Heart right ventricle (tissue), 16 donors: Measurements from ENCODE around the gene PREPL. TPM values are rescaled to one million over a fixed set of nuclear protein-coding genes. Genes with fewer than 3 reads are reported as not detected.
A peak's percentile ranks its signal among the peaks of the same experiment; 100 is the strongest.

Experiments used
- ATAC-seq, 8 donors: fragments of 200-7000 bp; cut with Tn5 transposase; one replicate each; pipeline ENCODE4 v1.9.1; 2020; ENCODE audit warnings: mild to moderate bottlenecking in 8 of 8, moderate library complexity in 8 of 8, moderate number of reproducible peaks in 1 of 8
- DNase-seq, 2 donors: peaks; one replicate each; pipeline ENCODE4 v3.0.0-alpha.2; 2020
- H3K27ac ChIP-seq, 10 donors: fragments of 200-600 bp; sonication (generic) in 2 of 10; one replicate each; pipeline versions ENCODE4 v1.5.0 to v1.8.0; 2020 to 2022; ENCODE audit warnings: mild to moderate bottlenecking in 3 of 10
- H3K27me3 ChIP-seq, 7 donors: fragments of 200-600 bp; one replicate each; pipeline ENCODE4 v1.8.0; 2021 to 2022; ENCODE audit warnings: mild to moderate bottlenecking in 2 of 7
- H3K36me3 ChIP-seq, 9 donors: fragments of 200-600 bp; sonication (generic) in 1 of 9; one replicate each; pipeline versions ENCODE4 v1.5.0 to v1.8.0; 2020 to 2022; ENCODE audit warnings: mild to moderate bottlenecking in 2 of 9
- H3K4me1 ChIP-seq, 9 donors: fragments of 200-600 bp; sonication (generic) in 1 of 9; one replicate each; pipeline versions ENCODE4 v1.5.0 to v1.8.0; 2020 to 2022; ENCODE audit warnings: mild to moderate bottlenecking in 4 of 9
- H3K4me3 ChIP-seq, 10 donors: fragments of 200-600 bp; sonication (generic) in 2 of 10; one replicate each; pipeline versions ENCODE4 v1.5.0 to v1.8.0; 2020 to 2022; ENCODE audit warnings: mild to moderate bottlenecking in 7 of 10, moderate library complexity in 2 of 10
- H3K9me3 ChIP-seq, 11 donors: fragments of 200-600 bp in 10 of 11; sonication (generic) in 2 of 11; one replicate each; pipeline versions ENCODE4 v1.5.0 to v1.8.0; 2013 to 2022; ENCODE audit warnings: mild to moderate bottlenecking in 2 of 11, control low read depth in 1 of 11, moderate library complexity in 1 of 11
- CTCF ChIP-seq, 9 donors: fragments of 200-600 bp; sonication (generic) in 2 of 9; IDR thresholded peaks; one replicate each; pipeline versions ENCODE4 v1.5.0 to v1.8.0; 2021 to 2022; ENCODE audit warnings: antibody characterized with exemption in 9 of 9, mild to moderate bottlenecking in 5 of 9, moderate library complexity in 1 of 9
- WGBS, 2 donors: extraction: QIAGEN DNeasy Blood & Tissue Kit; methylation state at CpG; one replicate each; pipeline ENCODE4 v1.1.7; 2013; ENCODE audit warnings: inconsistent platforms in 1 of 2; 5-methylcytosine and 5-hydroxymethylcytosine counted together
- intact Hi-C, 10 donors: fragments of 100-400 bp; cut with DNase I; formaldehyde crosslinking; loops; one replicate each; pipeline versions ENCODE4 v1.11.1 to v1.14.2; 2022
- polyA plus RNA-seq, 2 donors: library from polyadenylated mRNA; stranded (reverse); fragments of 200-250 nt; gene quantifications; one replicate each; pipeline ENCODE4 v1.2.3, GENCODE V29; 2013
- total RNA-seq, 10 donors: library from RNA; stranded (reverse); fragmentation: NEBNext Ultra II Directional in 3 of 10; extraction: Animal tissue kit (Norgen Biotek cat#: 25700) in 3 of 10; gene quantifications; one replicate each; pipeline versions ENCODE4 v1.2.1 to v1.2.4, GENCODE V29; 2021 to 2023
- donor health status: Arrhythmogenic right ventricular cardiomyopathy.
- donor health status: ischemic (EF 13 %, LVEDD 7.1; RV severe dilation, severe dysfunction).
- donor health status: healthy with polysubstance abuse.
- donor health status: DM: no; HTN: yes; CAD: no.
- donor health status: DM: no; HTN: no; CAD: no.
- donor health status: ischemic (EF 25% LVEDD 6.9; RV normal size, moderate dysfunction).
- donor health status: ischemic (EF 25% LVEDD 5.7; RV mildly dilated, moderate dysfunction).
- donor health status: healthy.
- donor health status: DM: yes; HTN: yes; CAD: no.
- donor health status: Ischemic cardiomyopathy.
- donor health status: ischemic (EF 35%, LVEDD 5.7; RV mildly dilated, moderate dysfunction).
- donor health status: nonischemic (EF 11% LVEDD 7.7; RV severe dilation, severe dysfunction).
- donor health status: DM: yes; HTN: yes; CAD: no.
- donor health status: PGD.
- donor health status: ischemic (EF 29% LVEDD 5.4; RV normal size, mild dysfunction).
- donor health status: nonischemic (EF 23%, LVEDD 6.1; RV moderate dilation, normal function).

The PREPL gene
- total and polyA plus RNA-seq, 12 donors, result 8.5 to 132 (median 90.9) TPM

- Histone ChIP-seq H3K36me3 (no peaks in the 10 kb centered on the region), H3K9me3 (peaks cover 0 to 2% (median 0%) of the 10 kb centered on the region in 11 donors), H3K27me3 (no peaks in the 10 kb centered on the region), H3K27ac (no peak overlapping the region), H3K4me3 (no peak overlapping the region), H3K4me1 (peaks cover 0 to 18% (median 11%) of the 10 kb centered on the region in 9 donors)
- TF ChIP-seq CTCF (IDR thresholded peaks at IDR 0.05), result no peak
- ATAC-seq, result no peak
- 96 to 98% methylated on average over 3 of the region's 3 CpGs for WGBS, 2 donors
- intact Hi-C loops, result loop anchor here in 5 of 10 donors (5.0 to 10.0 kb wide), 5 partner anchors 197 to 370 kb away; partner anchors contain the start of genes PPM1B (in 4 of the 5) and LRPPRC (in 2 of the 5)
- no peak for DNase-seq
Measured at GRCh38 chr2:44364604-44365003, 3.3 kb upstream of the PREPL start.

GRCh38 chr2:44362207-44363015, 1.1 kb upstream of the PREPL start:
- H3K4me3 ChIP-seq, result peak overlapping the region; percentile 42 to 98 (median 88)
- DNase-seq, result peak; percentile 18 to 20
- intact Hi-C loops, result loop anchor here in 5 of 10 donors (5.0 to 10.0 kb wide), 5 partner anchors 195 to 368 kb away; partner anchors contain the start of genes PPM1B (in 4 of the 5) and LRPPRC (in 2 of the 5)
- no peaks in the 10 kb centered on the region for H3K27me3 ChIP-seq
- no peak for TF ChIP-seq CTCF (IDR thresholded peaks at IDR 0.05)
- peaks cover 0 to 37% (median 27%) of the 10 kb centered on the region in 9 donors for H3K4me1 ChIP-seq
- H3K27ac ChIP-seq, result peak overlapping the region; percentile 93 to 99 (median 96)
- peak; percentile 20 to 40 (median 28) for ATAC-seq
- H3K36me3 ChIP-seq, result no peaks in the 10 kb centered on the region
- H3K9me3 ChIP-seq, result no peaks in the 10 kb centered on the region
- 1 to 2% methylated on average over 32 of the region's 32 CpGs for WGBS, 2 donors

- DNase-seq (no peak), ATAC-seq (peak in 7 of 8 donors; percentile 23 to 55 (median 38))
- Histone ChIP-seq H3K36me3 (peaks cover 0 to 7% (median 0%) of the 10 kb centered on the region in 9 donors), H3K4me3 (peak overlapping the region; percentile 42 to 98 (median 88)), H3K27ac (peak overlapping the region; percentile 93 to 99 (median 96)), H3K9me3 (no peaks in the 10 kb centered on the region), H3K27me3 (no peaks in the 10 kb centered on the region), H3K4me1 (peaks cover 0 to 45% (median 37%) of the 10 kb centered on the region in 9 donors)
- no peak for TF ChIP-seq CTCF (IDR thresholded peaks at IDR 0.05)
- 2 to 3% methylated on average over 19 of the region's 19 CpGs for WGBS, 2 donors
- intact Hi-C loops, result loop anchor here in 5 of 10 donors (2.0 to 10.0 kb wide), 6 partner anchors 192 to 366 kb away; partner anchors contain the start of genes PPM1B (in 5 of the 5) and LRPPRC (in 2 of the 5)
Measured at GRCh38 chr2:44360749-44361329, 455 bp downstream of the PREPL start.

DNA sequence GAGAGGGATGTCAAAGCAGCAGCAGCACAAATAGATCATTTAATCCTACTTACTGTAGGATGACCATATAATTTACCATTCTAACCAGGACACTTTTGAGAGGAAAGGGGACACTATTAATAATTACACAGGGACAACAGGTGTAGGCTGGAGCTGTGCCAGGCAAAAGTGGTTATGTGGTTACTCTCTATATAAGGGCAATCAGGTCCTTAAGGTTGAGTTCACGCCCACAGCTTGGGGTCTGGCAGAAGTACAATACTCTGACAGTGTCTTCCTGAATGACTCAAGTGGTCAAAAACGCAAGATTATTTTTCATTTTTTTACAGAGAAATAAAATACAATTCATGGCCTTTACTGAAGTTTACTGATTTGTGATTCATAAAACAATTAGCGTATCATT, 2.8 kb downstream of the PREPL start:
- no peak overlapping the region for H3K27ac ChIP-seq
- DNase-seq (peak in 1 of 2 donors; percentile 19), ATAC-seq (no peak)
- H3K9me3 ChIP-seq, result no peaks in the 10 kb centered on the region
- peaks cover 0 to 14% (median 0%) of the 10 kb centered on the region in 9 donors for H3K36me3 ChIP-seq
- intact Hi-C loops, result loop anchor here in 1 of 10 donors (10.0 kb wide), 1 partner anchor 274 kb away; no protein-coding TSS in a partner anchor
- H3K4me1 ChIP-seq, result peaks cover 0 to 50% (median 37%) of the 10 kb centered on the region in 9 donors
- H3K27me3 ChIP-seq, result no peaks in the 10 kb centered on the region
- TF ChIP-seq CTCF (IDR thresholded peaks at IDR 0.05), result no peak
- 53 to 57% methylated on average over 3 of the region's 3 CpGs for WGBS, 2 donors
- H3K4me3 ChIP-seq, result no peak overlapping the region
